NK-92 (cell line): Measurements from ENCODE around the gene PTGDR2.

ENCODE experiments used
- DNase-seq: peaks from one replicate; lab custom pipeline; 2025; ENCODE audit not compliant: unreplicated experiment; lab: John Stamatoyannopoulos, UW

PTGDR2 gene

GRCh38 chr11:60858731-60859464 is 3.1 kb upstream of the PTGDR2 start:
- no peak for DNase-seq

DNA sequence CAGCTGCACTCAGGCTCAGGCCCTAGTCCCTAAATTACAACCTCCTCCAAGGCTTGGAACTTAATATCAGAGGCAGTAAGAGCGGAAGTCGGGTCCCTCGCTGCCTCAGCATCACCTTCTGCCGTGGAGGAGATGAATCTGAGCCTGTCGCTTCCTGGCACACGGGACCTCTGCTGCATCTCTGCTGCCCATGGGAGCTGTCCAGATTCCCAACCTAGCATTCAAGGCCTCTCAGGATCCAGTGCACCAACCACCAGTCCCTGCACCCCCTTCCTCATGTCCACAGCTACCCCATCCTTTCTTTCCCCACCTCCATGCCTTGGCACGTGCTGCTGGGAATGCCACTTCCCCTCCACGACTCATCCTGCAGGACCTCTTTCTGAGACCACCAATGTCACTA is 2.5 kb upstream of the PTGDR2 start:
- DNase-seq, result no peak

DNA sequence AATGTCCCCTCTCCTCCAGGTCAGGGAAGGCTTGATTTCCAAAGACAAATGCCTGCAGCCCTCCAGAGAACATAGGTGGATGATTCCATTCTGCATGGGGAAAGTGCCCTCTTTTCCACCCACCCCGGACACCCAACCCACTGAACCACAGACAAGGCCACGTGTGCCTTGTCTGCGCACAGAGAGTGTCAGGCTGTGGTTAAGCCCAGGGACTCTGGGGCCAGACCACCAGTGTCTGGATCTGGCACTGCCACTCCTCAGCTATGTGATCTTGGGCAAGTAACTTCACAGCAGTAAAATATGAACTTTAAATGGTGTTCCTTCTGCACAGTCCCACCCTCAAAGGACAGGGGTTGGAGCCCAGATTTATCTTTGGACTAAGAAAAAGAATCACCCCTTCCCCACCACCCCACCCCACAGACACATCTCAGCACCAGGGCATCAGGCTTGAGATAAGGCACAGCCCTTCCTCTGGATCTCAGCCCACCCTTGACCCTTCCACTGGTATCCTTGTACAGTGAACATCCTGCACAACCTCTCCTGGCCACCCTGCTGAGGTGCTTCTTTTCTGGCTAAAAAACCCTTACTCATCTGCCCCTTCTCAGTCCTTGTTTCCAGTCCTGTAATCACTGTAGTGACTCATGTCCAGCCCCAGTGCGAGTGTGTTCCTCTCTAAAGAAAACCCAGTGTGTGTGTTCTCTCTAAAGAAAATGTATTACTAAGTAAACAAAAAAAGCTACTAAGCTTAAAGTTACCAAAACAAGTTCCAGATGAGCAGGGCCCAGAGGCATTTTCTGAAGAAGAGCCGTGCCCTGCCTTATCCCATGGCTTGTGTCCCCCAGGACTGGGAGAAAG is 1.9 kb upstream of the PTGDR2 start:
- DNase-seq, result no peak

DNA sequence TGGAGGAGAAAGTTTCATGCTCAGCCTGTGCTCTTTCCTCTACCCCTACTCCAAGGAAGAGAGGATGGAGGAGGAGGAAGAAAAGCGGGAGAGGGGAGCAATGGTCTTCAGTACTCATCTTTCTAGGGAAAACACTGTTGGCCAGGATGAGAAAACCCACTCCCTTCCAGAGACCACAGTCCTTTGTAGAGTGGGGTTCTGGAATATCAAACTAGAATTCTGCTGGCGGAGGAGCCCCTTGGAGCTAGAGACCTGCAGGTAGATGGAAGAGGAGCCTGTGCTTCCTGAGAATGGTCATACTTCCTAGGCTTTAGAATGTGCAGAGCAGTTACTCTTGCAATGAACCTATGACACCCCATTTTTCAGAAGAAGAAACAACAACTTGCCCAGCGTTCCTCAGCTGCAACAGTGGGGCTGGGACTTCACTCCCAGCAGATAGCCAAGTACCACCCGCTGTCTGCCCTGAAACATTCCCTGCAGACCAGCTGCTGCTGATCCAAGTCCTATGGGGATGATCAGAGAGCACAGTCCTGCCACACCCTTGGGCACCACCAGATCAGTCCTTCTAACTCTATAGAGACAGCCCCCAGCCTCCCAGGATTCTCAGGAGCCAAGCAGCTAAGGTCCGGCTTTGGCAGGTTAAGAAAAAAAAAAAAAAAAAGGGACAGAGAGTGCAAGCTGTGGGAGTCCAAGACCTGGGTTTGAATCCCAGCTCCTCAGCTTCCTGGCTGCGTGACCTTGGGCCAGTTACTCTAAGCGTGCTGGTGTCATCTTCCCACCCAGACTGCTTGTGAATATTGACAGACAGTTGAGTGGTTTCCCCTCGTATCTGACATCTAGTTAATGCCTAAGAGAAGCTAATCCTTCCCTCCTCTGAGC is 664 bp downstream of the PTGDR2 start:
- DNase-seq, result no peak

GRCh38 chr11:60854140-60854846 is 1.5 kb downstream of the PTGDR2 start:
- DNase-seq, result no peak

GRCh38 chr11:60852982-60853950 is 2.5 kb downstream of the PTGDR2 start:
- DNase-seq, result no peak

DNA sequence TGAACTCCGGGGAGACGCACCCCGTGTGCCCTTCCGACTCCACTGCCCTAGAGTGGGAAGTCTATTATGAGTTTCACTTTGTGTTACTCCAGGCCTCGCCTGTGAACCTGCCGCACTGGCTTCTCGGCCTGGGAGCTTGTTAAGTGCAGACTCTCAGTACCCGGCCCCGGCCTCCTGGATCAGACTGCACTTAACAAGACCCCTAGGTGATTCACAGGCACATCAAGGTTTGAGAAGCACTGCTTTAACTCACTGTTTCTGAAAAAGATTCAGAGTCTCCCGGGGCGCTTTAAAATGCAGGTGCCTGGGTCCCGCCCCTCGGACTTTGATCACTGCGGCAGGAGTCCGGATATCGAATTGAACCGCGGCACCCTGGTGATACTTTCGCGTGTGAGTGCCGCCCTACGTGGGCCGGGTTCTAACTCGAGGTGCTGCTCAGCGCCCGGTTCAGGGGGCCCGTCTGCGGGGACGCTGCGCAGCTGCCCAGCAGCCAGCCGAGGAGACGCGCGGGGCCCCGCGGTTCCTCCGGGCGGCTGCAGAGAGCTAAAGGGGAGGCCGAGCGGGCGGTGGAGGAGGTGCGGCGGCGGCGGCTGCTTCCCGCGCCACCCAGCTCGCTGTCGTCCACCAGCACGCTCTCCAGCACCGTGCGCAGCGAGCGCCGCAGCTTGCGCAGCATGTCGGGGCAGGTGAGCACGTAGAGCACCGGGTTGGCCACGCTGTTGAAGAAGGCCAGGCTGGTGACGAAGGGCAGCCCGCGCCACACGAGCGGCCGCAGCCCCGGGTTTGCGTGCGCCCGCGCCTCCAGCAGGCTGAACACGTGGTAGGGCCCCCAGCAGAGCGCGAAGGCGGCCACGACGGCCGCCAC is 3.4 kb downstream of the PTGDR2 start:
- DNase-seq, result no peak

DNA sequence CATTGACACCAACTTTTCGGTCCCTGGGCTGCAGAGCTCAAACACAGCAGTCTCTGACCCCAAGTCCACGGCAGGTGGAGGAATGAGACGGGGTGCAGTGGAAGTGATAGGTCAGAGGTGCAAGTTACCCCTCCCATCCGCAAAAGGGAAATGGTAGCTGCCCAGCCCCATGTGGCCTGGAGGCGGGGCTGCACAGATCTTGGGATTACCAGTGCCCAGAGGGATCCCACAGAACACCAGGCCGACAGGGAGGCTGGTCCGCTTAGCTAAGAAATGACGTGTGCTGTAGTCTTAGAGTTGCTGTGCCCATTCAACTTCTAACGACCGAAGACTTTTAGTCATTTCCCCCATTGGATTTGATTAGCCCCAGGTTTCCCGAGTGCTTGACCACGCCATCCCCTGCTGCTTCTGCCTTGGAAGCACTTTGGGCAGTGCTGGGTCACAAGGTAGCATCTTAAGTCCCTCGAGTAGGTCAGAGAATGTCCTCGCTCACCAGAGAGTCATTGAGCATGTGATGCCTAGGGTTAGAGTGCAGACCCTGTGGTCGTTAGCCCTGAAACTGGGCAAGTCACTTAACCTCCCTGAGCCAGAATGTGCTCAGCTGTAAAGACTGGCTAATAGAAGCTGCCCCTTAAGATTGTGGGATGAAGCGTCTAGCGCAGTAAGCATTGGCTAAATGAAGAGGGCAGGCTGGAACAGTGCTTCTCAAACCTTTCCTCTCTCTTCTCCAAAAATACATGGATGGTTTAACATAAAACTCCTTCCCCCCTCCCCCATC is 4.2 kb downstream of the PTGDR2 start:
- no peak for DNase-seq

GRCh38 chr11:60849641-60850520 is 5.9 kb downstream of the PTGDR2 start:
- DNase-seq, result no peak

- DNase-seq, result no peak
Measured at GRCh38 chr11:60848714-60849151, 7.0 kb downstream of the PTGDR2 start.

GRCh38 chr11:60847896-60848295 is 7.9 kb downstream of the PTGDR2 start:
- no peak for DNase-seq

DNA sequence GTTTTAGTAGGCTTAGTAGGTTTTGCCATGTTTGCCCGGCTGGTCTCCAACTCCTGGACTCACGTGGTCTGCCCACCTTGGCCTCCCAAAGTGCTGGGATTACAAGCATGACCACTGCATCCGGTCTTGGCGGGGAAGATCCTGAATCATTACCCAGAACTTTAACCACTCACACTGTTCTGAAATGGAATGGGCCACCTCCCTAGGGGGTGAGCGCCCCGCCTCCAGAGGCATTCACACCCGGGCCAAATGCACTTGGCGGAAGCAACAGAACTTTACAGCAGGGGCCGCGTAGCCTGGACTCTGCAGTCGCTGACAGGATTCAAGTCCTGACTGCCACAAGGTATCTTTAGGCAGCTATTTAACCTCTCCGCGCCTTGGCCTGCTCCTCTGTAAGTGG is 8.5 kb downstream of the PTGDR2 start:
- DNase-seq, result no peak

DNA sequence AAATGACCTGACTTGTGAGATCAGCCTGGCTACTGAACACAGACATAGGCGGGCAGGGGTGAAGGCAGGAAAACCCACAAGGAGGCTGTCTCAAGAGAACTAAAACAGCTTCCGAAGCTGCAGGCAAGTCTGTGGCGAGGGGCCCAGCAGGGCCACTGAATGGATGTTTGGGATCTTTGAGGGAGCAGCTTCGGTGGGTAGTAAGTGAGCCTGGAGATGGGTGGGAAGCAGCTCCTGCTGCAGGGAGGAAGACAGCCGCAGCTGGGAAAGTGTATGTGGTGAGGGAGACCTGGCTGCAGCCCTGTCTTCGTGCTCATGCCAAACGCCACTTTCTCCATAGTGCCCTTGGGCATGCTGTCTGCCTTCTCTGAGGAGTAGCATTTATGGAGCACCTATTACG is 10.4 kb downstream of the PTGDR2 start:
- DNase-seq, result no peak

DNA sequence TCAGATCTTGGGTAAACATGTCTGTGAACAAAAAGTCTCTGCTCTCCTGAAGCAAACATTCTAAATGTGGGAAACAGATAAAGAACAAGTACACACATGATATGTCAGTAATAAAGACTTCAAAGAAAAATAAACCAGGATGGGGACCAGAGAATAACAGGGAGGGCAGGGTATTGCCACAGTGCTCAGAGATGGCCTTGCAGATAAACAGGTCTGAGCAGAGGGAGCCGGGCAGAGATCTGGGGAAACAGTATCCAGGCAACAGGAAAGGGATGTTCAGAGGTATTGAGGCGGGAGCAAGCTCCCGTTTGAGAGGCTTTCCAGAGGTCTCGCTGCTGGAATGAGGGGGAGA is 10.9 kb downstream of the PTGDR2 start:
- no peak for DNase-seq

DNA sequence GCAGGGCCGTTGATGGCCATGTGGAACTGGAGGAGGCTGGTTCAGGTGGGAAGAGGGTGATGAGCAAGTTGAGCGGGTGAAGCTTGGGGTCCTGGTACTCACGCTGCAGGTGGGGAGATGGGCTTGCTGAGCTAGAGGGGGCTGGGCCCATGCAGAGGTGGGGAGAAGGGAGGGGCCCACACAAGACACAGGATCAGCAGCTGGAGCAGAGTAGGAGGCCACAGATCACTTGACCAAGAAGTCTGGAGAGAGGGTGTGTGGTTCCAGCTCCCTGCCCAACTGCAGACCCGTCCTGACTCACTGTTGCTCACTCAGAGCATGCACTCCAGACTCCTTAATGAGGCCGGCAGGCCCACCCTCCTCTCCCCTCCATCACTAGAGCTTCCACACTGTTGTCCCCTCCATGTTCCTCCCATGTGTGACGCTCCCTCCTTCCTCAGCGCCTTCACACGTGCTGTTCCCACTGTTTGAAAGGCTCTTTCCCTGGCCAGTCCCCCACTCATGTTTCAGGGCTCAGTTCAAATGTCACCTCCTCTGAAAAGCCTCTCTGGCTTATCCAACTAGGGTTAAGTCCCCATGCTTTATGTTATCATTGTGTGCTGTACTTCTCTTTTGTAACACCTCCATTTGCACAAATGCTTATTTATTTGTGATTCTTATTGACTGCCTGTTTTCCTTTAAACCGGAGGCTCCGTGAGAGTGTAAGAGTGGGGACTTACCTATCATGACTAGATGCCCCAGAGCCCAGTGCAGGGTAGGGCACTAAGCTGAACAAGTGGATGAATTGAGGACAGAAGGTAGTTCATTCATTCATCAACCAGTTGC is 11.5 kb downstream of the PTGDR2 start:
- no peak for DNase-seq
